IMR-90 (cell line): ENCODE measurements around the gene PRICKLE2. TPM values are rescaled to one million over a fixed set of nuclear protein-coding genes. Genes with fewer than 3 reads are reported as not detected.

ENCODE experiments used
- ATAC-seq: fragments of 200-7000 bp; cut with Tn5 transposase; 2 replicates; pipeline ENCODE4 v1.9.1; 2020; ENCODE audit warnings: low read depth, mild to moderate bottlenecking, moderate library complexity
- BruUV-seq: library from RNA; stranded (reverse); fragments of 400-500 nt; replicated peaks from 2 replicates; lab custom pipeline; 2021; lab: Mats Ljungman, UMichigan
- CTCF ChIA-PET: fragments of 300-600 bp; formaldehyde crosslinking; extraction: SDS; loops from one replicate; lab custom pipeline; 2021; ENCODE audit warnings: antibody characterized with exemption; lab: Yijun Ruan, JAX
- POLR2A ChIA-PET: fragments of 300-600 bp; sonication (Branson Sonifier 250); formaldehyde crosslinking; loops from one replicate; lab custom pipeline; 2022; ENCODE audit warnings: antibody characterized with exemption; ENCODE audit not compliant: unreplicated experiment; lab: Charles Lee
- DNase-seq: peaks from one replicate; pipeline ENCODE4 v3.0.0; 2013
- H2AFZ ChIP-seq: replicated peaks from 2 replicates; pipeline ENCODE3; 2013; ENCODE audit warnings: low read length, mild to moderate bottlenecking; ENCODE audit not compliant: poor library complexity
- H2AK5ac ChIP-seq: 2 replicates; pipeline ENCODE4 v1.6.1; 2013; ENCODE audit warnings: low read depth, low read length, inconsistent platforms
- H2AK9ac ChIP-seq: replicated peaks from 2 replicates; pipeline ENCODE3; 2013; ENCODE audit warnings: mild to moderate bottlenecking, low read depth, low read length, moderate library complexity; ENCODE audit not compliant: poor library complexity
- H2BK120ac ChIP-seq: 2 replicates; pipeline ENCODE4 v1.6.1; 2013; ENCODE audit warnings: low read depth, low read length, inconsistent platforms
- H2BK15ac ChIP-seq: 3 replicates; pipeline ENCODE4 v1.6.1; 2013; ENCODE audit warnings: low read depth, low read length, inconsistent platforms
- H2BK20ac ChIP-seq: 2 replicates; pipeline ENCODE4 v1.6.1; 2013; ENCODE audit warnings: low read depth, mild to moderate bottlenecking, inconsistent platforms, low read length, moderate library complexity
- H2BK5ac ChIP-seq: 2 replicates; pipeline ENCODE4 v1.6.1; 2013; ENCODE audit warnings: mild to moderate bottlenecking, low read depth, low read length, inconsistent platforms; ENCODE audit not compliant: poor library complexity, severe bottlenecking
- H3K14ac ChIP-seq: replicated peaks from 2 replicates; pipeline ENCODE4 v1.6.1; 2013; ENCODE audit warnings: low read depth, low read length, inconsistent platforms
- H3K18ac ChIP-seq: 2 replicates; pipeline ENCODE4 v1.6.1; 2013; ENCODE audit warnings: low read depth, low read length, control low read depth
- H3K23ac ChIP-seq: 2 replicates; pipeline ENCODE4 v1.6.1; 2013; ENCODE audit warnings: low read depth, low read length, inconsistent platforms
- H3K27ac ChIP-seq: 2 replicates; pipeline ENCODE4 v1.5.1; 2013; ENCODE audit warnings: mild to moderate bottlenecking, control low read depth, low read length; ENCODE audit not compliant: insufficient read depth
- H3K27me3 ChIP-seq: 2 replicates; pipeline ENCODE4 v1.6.1; 2013; ENCODE audit warnings: low read length; ENCODE audit not compliant: control insufficient read depth, insufficient read depth
- H3K36me3 ChIP-seq: 2 replicates; pipeline ENCODE4 v1.6.1; 2013; ENCODE audit warnings: low read length, mixed read lengths; ENCODE audit not compliant: control insufficient read depth, insufficient read depth
- H3K4ac ChIP-seq: 2 replicates; pipeline ENCODE4 v1.6.1; 2013; ENCODE audit warnings: low read depth, low read length, inconsistent platforms
- H3K4me1 ChIP-seq: 2 replicates; pipeline ENCODE4 v1.6.1; 2013; ENCODE audit warnings: low read length, mixed read lengths; ENCODE audit not compliant: control insufficient read depth, insufficient read depth
- H3K4me2 ChIP-seq: 2 replicates; pipeline ENCODE4 v1.6.1; 2013; ENCODE audit warnings: low read depth, mild to moderate bottlenecking, control low read depth, low read length, moderate library complexity
- H3K4me3 ChIP-seq: 2 replicates; pipeline ENCODE4 v1.5.1; 2013; ENCODE audit warnings: low read depth, mild to moderate bottlenecking, control low read depth, low read length, moderate library complexity; ENCODE audit not compliant: insufficient read depth
- H3K56ac ChIP-seq: 2 replicates; pipeline ENCODE4 v1.6.1; 2013; ENCODE audit warnings: low read length, inconsistent platforms; ENCODE audit not compliant: insufficient read depth; ENCODE audit errors: extremely low read depth
- H3K79me1 ChIP-seq, 2 experiments: 2 replicates each; pipeline ENCODE4 v1.6.1; 2013; ENCODE audit warnings: low read length in 2 of 2, inconsistent platforms in 1 of 2, low read depth in 1 of 2
- H3K9ac ChIP-seq: 2 replicates; pipeline ENCODE4 v1.6.1; 2013; ENCODE audit warnings: low read depth, low read length, control low read depth
- H3K9me1 ChIP-seq: 2 replicates; pipeline ENCODE4 v1.6.1; 2013; ENCODE audit warnings: low read length, inconsistent platforms; ENCODE audit not compliant: insufficient read depth
- H3K9me3 ChIP-seq: 2 replicates; pipeline ENCODE4 v1.6.1; 2013; ENCODE audit warnings: low read length; ENCODE audit not compliant: control insufficient read depth, insufficient read depth
- H4K20me1 ChIP-seq: 2 replicates; pipeline ENCODE4 v1.6.1; 2013; ENCODE audit warnings: low read length, inconsistent platforms; ENCODE audit not compliant: insufficient read depth
- H4K5ac ChIP-seq: 2 replicates; pipeline ENCODE4 v1.6.1; 2013; ENCODE audit warnings: mild to moderate bottlenecking, low read depth, low read length, control low read depth
- H4K8ac ChIP-seq, 2 experiments: 2 replicates each; pipeline ENCODE4 v1.6.1; 2013; ENCODE audit warnings: low read depth in 2 of 2, low read length in 2 of 2, control low read depth in 1 of 2, inconsistent platforms in 1 of 2
- H4K91ac ChIP-seq: 2 replicates; pipeline ENCODE4 v1.6.1; 2013; ENCODE audit warnings: low read depth, low read length, inconsistent platforms; ENCODE audit not compliant: insufficient read depth
- BHLHE40 ChIP-seq: fragments of 150-350 bp; IDR thresholded peaks from 2 replicates; pipeline ENCODE4 v1.6.1; 2016; ENCODE audit warnings: mild to moderate bottlenecking, low read depth, low read length
- CEBPB ChIP-seq: IDR thresholded peaks from 2 replicates; pipeline ENCODE4 v1.6.1; 2012; ENCODE audit warnings: low read depth, low read length, improper control_type of control experiment
- CHD1 ChIP-seq: IDR thresholded peaks from 2 replicates; pipeline ENCODE4 v1.6.1; 2012; ENCODE audit warnings: low read depth, low read length, improper control_type of control experiment
- CTCF ChIP-seq: conservative IDR thresholded peaks from 2 replicates; pipeline ENCODE4 v1.5.1; 2012; ENCODE audit warnings: mild to moderate bottlenecking, low read depth, low read length, improper control_type of control experiment
- ELK1 ChIP-seq: fragments of 150-350 bp; IDR thresholded peaks from 2 replicates; pipeline ENCODE4 v1.6.1; 2016; ENCODE audit warnings: low read depth, mild to moderate bottlenecking, low read length, moderate library complexity, borderline replicate concordance
- FOS ChIP-seq: fragments of 150-350 bp; IDR thresholded peaks from 2 replicates; pipeline ENCODE4 v1.6.1; 2016; ENCODE audit warnings: low read depth, low read length
- MAFK ChIP-seq: IDR thresholded peaks from 2 replicates; pipeline ENCODE4 v1.6.1; 2012; ENCODE audit warnings: low read depth, low read length, improper control_type of control experiment
- MAZ ChIP-seq: IDR thresholded peaks from 2 replicates; pipeline ENCODE4 v1.6.1; 2012; ENCODE audit warnings: low read depth, mild to moderate bottlenecking, low read length, improper control_type of control experiment, moderate library complexity, borderline replicate concordance
- MXI1 ChIP-seq: IDR thresholded peaks from 2 replicates; pipeline ENCODE4 v1.6.1; 2012; ENCODE audit warnings: low read depth, mild to moderate bottlenecking, low read length, moderate library complexity, borderline replicate concordance
- NFE2L2 ChIP-seq: fragments of 150-350 bp; IDR thresholded peaks from 2 replicates; pipeline ENCODE4 v1.6.1; 2016; ENCODE audit warnings: low read depth, mild to moderate bottlenecking, low read length
- POLR2A ChIP-seq: IDR thresholded peaks from 2 replicates; pipeline ENCODE4 v1.6.1; 2012; ENCODE audit warnings: mild to moderate bottlenecking, low read depth, low read length
- RAD21 ChIP-seq: IDR thresholded peaks from 2 replicates; pipeline ENCODE4 v1.6.1; 2012; ENCODE audit warnings: low read length, improper control_type of control experiment
- RCOR1 ChIP-seq: IDR thresholded peaks from 2 replicates; pipeline ENCODE4 v1.6.1; 2012; ENCODE audit warnings: mild to moderate bottlenecking, low read length, improper control_type of control experiment; ENCODE audit not compliant: insufficient replicate concordance
- RFX5 ChIP-seq: IDR thresholded peaks from 2 replicates; pipeline ENCODE4 v1.8.0; 2012; ENCODE audit warnings: low read depth, mild to moderate bottlenecking, low read length, moderate library complexity
- SMC3 ChIP-seq: fragments of 150-350 bp; IDR thresholded peaks from 2 replicates; pipeline ENCODE4 v1.6.1; 2016; ENCODE audit warnings: low read depth, mild to moderate bottlenecking, antibody characterized with exemption, low read length, moderate library complexity
- WGBS, 2 experiments: methylation state at CpG; one replicate each; pipeline versions ENCODE4 v1.1.5 to v1.1.7; 2013; ENCODE audit warnings: missing lambda C conversion rate in 2 of 2; ENCODE audit not compliant: insufficient read length in 1 of 2; ENCODE audit errors: extremely low coverage in 2 of 2; 5-methylcytosine and 5-hydroxymethylcytosine counted together
- dilution Hi-C: fragments of 300-500 bp; cut with HindIII; formaldehyde crosslinking; loops from one replicate; pipeline ENCODE4 v1.14.3; 2018; ENCODE audit warnings: low sequenced_read_pairs; ENCODE audit not compliant: unreplicated experiment
- in situ Hi-C: fragments of 300-500 bp; cut with MboI; formaldehyde crosslinking; loops from 3 replicates; pipeline ENCODE4 v1.14.3; 2019; ENCODE audit warnings: low sequenced_read_pairs, inconsistent platforms, mixed read lengths
- intact Hi-C: fragments of 100-400 bp; cut with micrococcal nuclease; formaldehyde crosslinking; loops from 2 replicates; pipeline ENCODE4 v1.10.0; 2022
- polyA plus RNA-seq, 3 experiments: library from polyadenylated mRNA; depleted of rRNA; stranded (reverse); fragments of >200 nt; gene quantifications; 2 replicates each; pipeline ENCODE4 v1.2.3, GENCODE V29; 2012; ENCODE audit warnings: low replicate concordance in 1 of 3
- total RNA-seq: library from RNA; depleted of rRNA; stranded (reverse); fragments of >200 nt; gene quantifications from 2 replicates; pipeline ENCODE4 v1.2.3, GENCODE V29; 2012
- TF ChIP-seq, protein P1 (sequence below): fragments of 150-350 bp; IDR thresholded peaks from 2 replicates; pipeline ENCODE4 v1.6.1; 2017; ENCODE audit warnings: mild to moderate bottlenecking, antibody characterized with exemption, low read length, low read depth

The PRICKLE2 gene
- total and polyA plus RNA-seq, 2 of the 4 experiments (the other 2 are of a cell fraction) = 4.1 to 14.2 TPM

GRCh38 chr3:64254443-64254842 lies 29.2 kb upstream of the PRICKLE2 start:
- Histone ChIP-seq H2AFZ (no peak overlapping the region), H3K4me2 (no peak overlapping the region), H3K9me3 (no peaks in the 10 kb centered on the region), H2BK120ac (0 out of 2 replicates have a peak overlapping the region, but pooled peaks have one; percentile 1), H3K79me1 (peaks cover 63 to 91% of the 10 kb centered on the region in 2 experiments), H4K20me1 (peaks cover 51% of the 10 kb centered on the region), H3K4me3 (no peak overlapping the region), H2AK5ac (0 out of 2 replicates have a peak overlapping the region, but pooled peaks have one; percentile 5), H3K4me1 (peaks cover 19% of the 10 kb centered on the region), H3K9me1 (peaks cover 35% of the 10 kb centered on the region), H4K5ac (no peak overlapping the region; the same call in 1 of the 2 replicates), H3K14ac (no peak overlapping the region), H3K27ac (no peak overlapping the region), H2AK9ac (no peak overlapping the region), H4K91ac (no peak overlapping the region), H3K9ac (no peak overlapping the region), H4K8ac (no peak overlapping the region), H2BK5ac (peak overlapping the region; percentile 10), H3K4ac (peak overlapping the region; percentile 4; the same call in 1 of the 2 replicates), H3K18ac (no peak overlapping the region; the same call in 1 of the 2 replicates), H3K27me3 (no peaks in the 10 kb centered on the region), H2BK15ac (no peak overlapping the region), H3K23ac (peak overlapping the region; percentile 18; the same call in 1 of the 2 replicates), H3K36me3 (peaks cover 10% of the 10 kb centered on the region), H2BK20ac (peak overlapping the region; percentile 39; the same call in 1 of the 2 replicates), H3K56ac (no peak overlapping the region)
- ChIA-PET POLR2A (no interaction called here), CTCF (no interaction called here)
- intact Hi-C loops (no loop called here), dilution Hi-C loops (no loop called here), in situ Hi-C loops (no loop called here)
- ATAC-seq (no peak), DNase-seq (no peak)
- TF ChIP-seq RFX5 (no peak), CEBPB (no peak), CTCF (no peak), ELK1 (no peak), FOS (no peak), SMC3 (no peak), POLR2A (no peak), MAFK (no peak), MXI1 (no peak), BHLHE40 (no peak), MAZ (no peak), NFE2L2 (no peak), CHD1 (no peak), RAD21 (no peak), RCOR1 (no peak)
- TF ChIP-seq, protein P1, sequence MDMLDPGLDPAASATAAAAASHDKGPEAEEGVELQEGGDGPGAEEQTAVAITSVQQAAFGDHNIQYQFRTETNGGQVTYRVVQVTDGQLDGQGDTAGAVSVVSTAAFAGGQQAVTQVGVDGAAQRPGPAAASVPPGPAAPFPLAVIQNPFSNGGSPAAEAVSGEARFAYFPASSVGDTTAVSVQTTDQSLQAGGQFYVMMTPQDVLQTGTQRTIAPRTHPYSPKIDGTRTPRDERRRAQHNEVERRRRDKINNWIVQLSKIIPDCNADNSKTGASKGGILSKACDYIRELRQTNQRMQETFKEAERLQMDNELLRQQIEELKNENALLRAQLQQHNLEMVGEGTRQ = no peak
- WGBS, 2 experiments = 70% methylated on average over 2 of the region's 2 CpGs; no CpG with 5 or more reads in 1 of the 2 experiments
- BruUV-seq = no TSS peak
